ENCODE results near the gene AHI1. TPM values are rescaled to one million over a fixed set of nuclear protein-coding genes. Genes with fewer than 3 reads are reported as not detected.

The AHI1 gene
- total and polyA plus RNA-seq, 2 donors (not counting 1 experiment from before 2014, with no cell fraction given) = 8.3 to 61.7 TPM

GRCh38 chr6:135267085-135267484 is 230.5 kb downstream of the AHI1 start:
- Mint-ChIP-seq H3K27ac (no peak overlapping the region), H3K4me3 (no peak overlapping the region), H3K4me1 (peaks cover 22% of the 10 kb centered on the region), H3K9me3 (ENCODE audit: insufficient read depth) (no peaks in the 10 kb centered on the region), H3K27me3 (no peaks in the 10 kb centered on the region)
- DNase-seq = no peak
- Histone ChIP-seq H3K9ac (ENCODE audit: low read length) (no peak overlapping the region), H3K27ac (ENCODE audit: low read length in 2 of 2) (no peak overlapping the region), H3K36me3 (replicated peaks in 1 of 2; ENCODE audit: control extremely low read depth in 1 of 2, control insufficient read depth in 1 of 2, extremely low read depth in 1 of 2, insufficient read depth in 2 of 2, low read length in 1 of 2) (no peaks in the 10 kb centered on the region), H4K20me1 (ENCODE audit: control insufficient read depth, insufficient read depth, low read length, poor library complexity, severe bottlenecking) (no peaks in the 10 kb centered on the region), H3K4me1 (ENCODE audit: control insufficient read depth in 2 of 2, insufficient read depth in 2 of 2, low read length in 2 of 2) (peaks cover 11 to 15% of the 10 kb centered on the region in 2 donors), H3K9me3 (ENCODE audit: control extremely low read depth in 1 of 3, control insufficient read depth in 2 of 3, insufficient read depth in 1 of 3, low read length in 2 of 3) (peaks cover 0 to 3% (median 0%) of the 10 kb centered on the region in 3 donors), H3K4me2 (replicated peaks; ENCODE audit: low read depth, low read length, poor library complexity, severe bottlenecking) (peak overlapping the region; percentile 15), H3K79me2 (ENCODE audit: control insufficient read depth, insufficient read depth, low read length) (no peaks in the 10 kb centered on the region), H2AFZ (ENCODE audit: insufficient read depth, low read depth, low read length, poor library complexity, severe bottlenecking) (peak overlapping the region; percentile 16), H3K4me3 (ENCODE audit: control extremely low read depth in 1 of 5, extremely low read depth in 1 of 5, insufficient read depth in 1 of 5, low read depth in 2 of 5, low read length in 4 of 5) (no peak overlapping the region), H3K27me3 (replicated peaks in 1 of 4; ENCODE audit: control extremely low read depth in 1 of 4, control insufficient read depth in 3 of 4, insufficient read depth in 4 of 4, low read length in 3 of 4) (peaks cover 0 to 3% (median 0%) of the 10 kb centered on the region in 4 experiments)
- TF ChIP-seq CTCF (IDR thresholded peaks at IDR 0.05) (no peak), EZH2 (IDR thresholded peaks at IDR 0.05; ENCODE audit: borderline replicate concordance, insufficient read depth, low read depth, low read length, poor library complexity, severe bottlenecking) (no peak)
- ATAC-seq (ENCODE audit: low read depth) = peak; percentile 17
- WGBS (ENCODE audit: insufficient coverage) = no CpG with 5 or more reads among the region's 2 CpGs
- CTCF ChIA-PET = interaction anchor here (0.8 to 1.0 kb wide), 2 partner anchors 47 to 124 kb away, joined by 4 read pairs; no protein-coding TSS in a partner anchor
- POLR2A ChIA-PET = no interaction called here
- intact Hi-C loops (cut with micrococcal nuclease) = no loop called here

- Histone ChIP-seq H3K27ac (ENCODE audit: low read length in 2 of 2) (no peak overlapping the region), H3K9ac (ENCODE audit: low read length) (no peak overlapping the region), H3K36me3 (replicated peaks in 1 of 2; ENCODE audit: control extremely low read depth in 1 of 2, control insufficient read depth in 1 of 2, extremely low read depth in 1 of 2, insufficient read depth in 2 of 2, low read length in 1 of 2) (no peaks in the 10 kb centered on the region), H3K27me3 (replicated peaks in 1 of 4; ENCODE audit: control extremely low read depth in 1 of 4, control insufficient read depth in 3 of 4, insufficient read depth in 4 of 4, low read length in 3 of 4) (peaks cover 0 to 3% (median 0%) of the 10 kb centered on the region in 4 experiments), H3K4me2 (replicated peaks; ENCODE audit: low read depth, low read length, poor library complexity, severe bottlenecking) (peak overlapping the region; percentile 15), H3K4me3 (ENCODE audit: control extremely low read depth in 1 of 5, extremely low read depth in 1 of 5, insufficient read depth in 1 of 5, low read depth in 2 of 5, low read length in 4 of 5) (no peak overlapping the region), H3K79me2 (ENCODE audit: control insufficient read depth, insufficient read depth, low read length) (no peaks in the 10 kb centered on the region), H2AFZ (ENCODE audit: insufficient read depth, low read depth, low read length, poor library complexity, severe bottlenecking) (peak overlapping the region; percentile 16), H3K9me3 (ENCODE audit: control extremely low read depth in 1 of 3, control insufficient read depth in 2 of 3, insufficient read depth in 1 of 3, low read length in 2 of 3) (peaks cover 0 to 3% (median 0%) of the 10 kb centered on the region in 3 donors), H4K20me1 (ENCODE audit: control insufficient read depth, insufficient read depth, low read length, poor library complexity, severe bottlenecking) (no peaks in the 10 kb centered on the region), H3K4me1 (ENCODE audit: control insufficient read depth in 2 of 2, insufficient read depth in 2 of 2, low read length in 2 of 2) (peaks cover 11 to 15% of the 10 kb centered on the region in 2 donors)
- WGBS (ENCODE audit: insufficient coverage) = 17% methylated on average over 6 of the region's 8 CpGs
- POLR2A ChIA-PET = no interaction called here
- ATAC-seq (ENCODE audit: low read depth) (no peak), DNase-seq (no peak)
- no peak for TF ChIP-seq EZH2 (IDR thresholded peaks at IDR 0.05; ENCODE audit: borderline replicate concordance, insufficient read depth, low read depth, low read length, poor library complexity, severe bottlenecking)
- TF ChIP-seq CTCF (IDR thresholded peaks at IDR 0.05) = no peak
- intact Hi-C loops (cut with micrococcal nuclease) = no loop called here
- H3K9me3 Mint-ChIP-seq (ENCODE audit: insufficient read depth) = no peaks in the 10 kb centered on the region
- H3K4me1 Mint-ChIP-seq = peaks cover 22% of the 10 kb centered on the region
- CTCF ChIA-PET = no interaction called here
- no peaks in the 10 kb centered on the region for H3K27me3 Mint-ChIP-seq
- H3K4me3 Mint-ChIP-seq = no peak overlapping the region
- no peak overlapping the region for H3K27ac Mint-ChIP-seq
Measured at GRCh38 chr6:135266675-135267074, 230.9 kb downstream of the AHI1 start.

All from B cell (primary cell).